ENCODE results near the gene KRTAP20-3. TPM values are rescaled to one million over a fixed set of nuclear protein-coding genes. Genes with fewer than 3 reads are reported as not detected.

The KRTAP20-3 gene
- total RNA-seq, 1 experiment from 2014 or later = not detected

- TF ChIP-seq EZH2phosphoT487 (IDR thresholded peaks at IDR 0.05; ENCODE audit: borderline replicate concordance, low read length) (no peak), EZH2 (IDR thresholded peaks at IDR 0.05; ENCODE audit: low read length, unreplicated experiment) (no peak), CTCF (conservative IDR thresholded peaks at IDR 0.05; ENCODE audit: low read depth, low read length) (no peak)
- H3K27ac ChIP-seq (ENCODE audit: low read length) = no peak overlapping the region
- no TSS peak for BruUV-seq (replicated peaks)
- POLR2A ChIA-PET (ENCODE audit: unreplicated experiment) = interaction anchor here (0.6 kb wide), 1 partner anchor 236 kb away, joined by 5 read pairs; no protein-coding TSS in a partner anchor
- H3K4me1 ChIP-seq (ENCODE audit: insufficient read depth, low read length) = no peaks in the 10 kb centered on the region
- H3K9me2 ChIP-seq (replicated peaks; ENCODE audit: low read length) = no peaks in the 10 kb centered on the region
- H3K36me3 ChIP-seq (ENCODE audit: low read depth, low read length) = no peaks in the 10 kb centered on the region
- H2AFZ ChIP-seq (ENCODE audit: low read length) = no peak overlapping the region
- H3K9ac ChIP-seq (ENCODE audit: low read length) = no peak overlapping the region
- H3F3A ChIP-seq (ENCODE audit: low read length, unreplicated experiment) = no peaks in the 10 kb centered on the region
- H3K9me3 ChIP-seq (ENCODE audit: low read length) = no peaks in the 10 kb centered on the region
- H3K79me2 ChIP-seq (ENCODE audit: low read length) = no peaks in the 10 kb centered on the region
- no peaks in the 10 kb centered on the region for H4K20me1 ChIP-seq (ENCODE audit: low read length)
- no peaks in the 10 kb centered on the region for H3K27me3 ChIP-seq (ENCODE audit: low read length)
- ATAC-seq (0 out of 2 replicates have a peak, but pooled peaks have one; percentile 31), DNase-seq (peak; percentile 22)
- no peak overlapping the region for H3K4me2 ChIP-seq (ENCODE audit: low read length)
- CTCF ChIA-PET = no interaction called here
- intact Hi-C loops (cut with micrococcal nuclease) = no loop called here
- H3K4me3 ChIP-seq (ENCODE audit: low read length) = no peak overlapping the region
Measured at GRCh38 chr21:30684506-30684905, 41.8 kb downstream of the KRTAP20-3 start.

- Histone ChIP-seq H3K4me1 (ENCODE audit: insufficient read depth, low read length) (no peaks in the 10 kb centered on the region), H2AFZ (ENCODE audit: low read length) (no peak overlapping the region), H3K4me3 (ENCODE audit: low read length) (no peak overlapping the region), H3K36me3 (ENCODE audit: low read depth, low read length) (no peaks in the 10 kb centered on the region), H3K27me3 (ENCODE audit: low read length) (no peaks in the 10 kb centered on the region), H3K9me2 (replicated peaks; ENCODE audit: low read length) (no peaks in the 10 kb centered on the region), H3F3A (ENCODE audit: low read length, unreplicated experiment) (no peaks in the 10 kb centered on the region), H3K79me2 (ENCODE audit: low read length) (no peaks in the 10 kb centered on the region), H3K9ac (ENCODE audit: low read length) (no peak overlapping the region), H3K4me2 (ENCODE audit: low read length) (no peak overlapping the region), H3K27ac (ENCODE audit: low read length) (no peak overlapping the region), H3K9me3 (ENCODE audit: low read length) (no peaks in the 10 kb centered on the region), H4K20me1 (ENCODE audit: low read length) (no peaks in the 10 kb centered on the region)
- TF ChIP-seq EZH2 (IDR thresholded peaks at IDR 0.05; ENCODE audit: low read length, unreplicated experiment) (no peak), EZH2phosphoT487 (IDR thresholded peaks at IDR 0.05; ENCODE audit: borderline replicate concordance, low read length) (no peak), CTCF (conservative IDR thresholded peaks at IDR 0.05; ENCODE audit: low read depth, low read length) (no peak)
- no TSS peak for BruUV-seq (replicated peaks)
- no peak for ATAC-seq
- intact Hi-C loops (cut with micrococcal nuclease) = no loop called here
- ChIA-PET CTCF (no interaction called here), POLR2A (ENCODE audit: unreplicated experiment) (no interaction called here)
- no peak for DNase-seq
Measured at GRCh38 chr21:30689822-30690221, 47.2 kb downstream of the KRTAP20-3 start.

Other genes with a start within 250 kb of the KRTAP20-3 start
- gene KRTAP13-1, start 246.8 kb upstream of the KRTAP20-3 start, total RNA-seq (2014; rRNA removed) = not detected in 2 replicates
- not detected in 2 replicates for gene KRTAP13-3, start 216.9 kb upstream of the KRTAP20-3 start, total RNA-seq (2014; rRNA removed)
- gene KRTAP13-4, start 212.6 kb upstream of the KRTAP20-3 start, total RNA-seq (2014; rRNA removed) = not detected in 2 replicates
- not detected in 2 replicates for gene KRTAP15-1, start 202.6 kb upstream of the KRTAP20-3 start, total RNA-seq (2014; rRNA removed)
- gene KRTAP19-1, start 162.5 kb upstream of the KRTAP20-3 start, total RNA-seq (2014; rRNA removed) = not detected in 2 replicates
- not detected in 2 replicates for gene KRTAP19-2, start 155.4 kb upstream of the KRTAP20-3 start, total RNA-seq (2014; rRNA removed)
- not detected in 2 replicates for gene KRTAP19-3, start 150.9 kb upstream of the KRTAP20-3 start, total RNA-seq (2014; rRNA removed)
- gene KRTAP19-4, start 145.7 kb upstream of the KRTAP20-3 start, total RNA-seq (2014; rRNA removed) = not detected in 2 replicates
- not detected in 2 replicates for gene KRTAP19-5, start 140.7 kb upstream of the KRTAP20-3 start, total RNA-seq (2014; rRNA removed)
- gene KRTAP19-6, start 101.0 kb upstream of the KRTAP20-3 start, total RNA-seq (2014; rRNA removed) = not detected in 2 replicates
- gene KRTAP19-7, start 81.5 kb upstream of the KRTAP20-3 start, total RNA-seq (2014; rRNA removed) = not detected in 2 replicates
- not detected in 2 replicates for gene KRTAP22-2, start 52.5 kb upstream of the KRTAP20-3 start, total RNA-seq (2014; rRNA removed)
- not detected in 2 replicates for gene KRTAP6-3, start 50.4 kb upstream of the KRTAP20-3 start, total RNA-seq (2014; rRNA removed)
- not detected in 2 replicates for gene KRTAP6-2, start 44.0 kb upstream of the KRTAP20-3 start, total RNA-seq (2014; rRNA removed)
- gene KRTAP22-1, start 41.8 kb upstream of the KRTAP20-3 start, total RNA-seq (2014; rRNA removed) = not detected in 2 replicates
- not detected in 2 replicates for gene KRTAP6-1, start 28.9 kb upstream of the KRTAP20-3 start, total RNA-seq (2014; rRNA removed)
- not detected in 2 replicates for gene KRTAP20-1, start 26.4 kb upstream of the KRTAP20-3 start, total RNA-seq (2014; rRNA removed)
- not detected in 2 replicates for gene KRTAP20-4, start 22.2 kb upstream of the KRTAP20-3 start, total RNA-seq (2014; rRNA removed)
- 0.51 TPM in 1 of 2 replicates, not detected in the other for gene KRTAP20-2, start 7.7 kb upstream of the KRTAP20-3 start, total RNA-seq (2014; rRNA removed)
- gene KRTAP21-3, start 75.9 kb downstream of the KRTAP20-3 start, total RNA-seq (2014; rRNA removed) = not detected in 2 replicates
- not detected in 2 replicates for gene KRTAP21-2, start 104.4 kb downstream of the KRTAP20-3 start, total RNA-seq (2014; rRNA removed)
- not detected in 2 replicates for gene KRTAP21-1, start 112.6 kb downstream of the KRTAP20-3 start, total RNA-seq (2014; rRNA removed)
- not detected in 2 replicates for gene KRTAP8-1, start 170.4 kb downstream of the KRTAP20-3 start, total RNA-seq (2014; rRNA removed)
- not detected in 2 replicates for gene KRTAP7-1, start 186.9 kb downstream of the KRTAP20-3 start, total RNA-seq (2014; rRNA removed)
- gene KRTAP11-1, start 238.7 kb downstream of the KRTAP20-3 start, total RNA-seq (2014; rRNA removed) = not detected in 2 replicates

Data from PC-3 (cell line).